OCI-LY1 (cell line): ENCODE measurements around the gene CHCHD1.

ENCODE experiments used
- H2AFZ ChIP-seq: fragments of 200-600 bp; sonication (generic), shearing (Covaris generic); 2 replicates; pipeline ENCODE4 v1.6.0; 2014; ENCODE audit warnings: antibody characterized with exemption, mild to moderate bottlenecking, low read length
- H3F3A ChIP-seq: fragments of 200-600 bp; sonication (generic), shearing (Covaris generic); 2 replicates; pipeline ENCODE4 v1.6.0; 2014; ENCODE audit warnings: mild to moderate bottlenecking, antibody characterized with exemption, low read length, moderate library complexity; ENCODE audit not compliant: insufficient read depth
- H3K27ac ChIP-seq: fragments of 200-600 bp; sonication (generic); 2 replicates; pipeline ENCODE4 v1.5.1; 2014; ENCODE audit warnings: low read length, mixed run types, mild to moderate bottlenecking, low read depth; ENCODE audit not compliant: poor library complexity, severe bottlenecking
- H3K27me3 ChIP-seq: fragments of 200-600 bp; sonication (generic); 2 replicates; pipeline ENCODE4 v1.6.0; 2014; ENCODE audit warnings: antibody characterized with exemption, mild to moderate bottlenecking, low read length, moderate library complexity; ENCODE audit not compliant: insufficient read depth
- H3K36me3 ChIP-seq: fragments of 200-600 bp; sonication (generic); 2 replicates; pipeline ENCODE4 v1.6.1; 2014; ENCODE audit warnings: mild to moderate bottlenecking, antibody characterized with exemption, low read length, moderate library complexity, mixed read lengths; ENCODE audit not compliant: insufficient read depth
- H3K4me1 ChIP-seq: fragments of 200-600 bp; sonication (generic); 2 replicates; pipeline ENCODE4 v1.5.1; 2014; ENCODE audit warnings: mild to moderate bottlenecking, low read length, moderate library complexity; ENCODE audit not compliant: insufficient read depth, severe bottlenecking
- H3K4me2 ChIP-seq: fragments of 200-600 bp; sonication (generic), shearing (Covaris generic); 2 replicates; pipeline ENCODE4 v1.6.1; 2014; ENCODE audit warnings: low read length
- H3K4me3 ChIP-seq: fragments of 200-600 bp; sonication (generic); 2 replicates; pipeline ENCODE4 v1.5.1; 2014; ENCODE audit warnings: low read length, low read depth, mild to moderate bottlenecking, mixed read lengths; ENCODE audit not compliant: poor library complexity, severe bottlenecking
- H3K79me2 ChIP-seq: fragments of 200-600 bp; shearing (Covaris generic); 2 replicates; pipeline ENCODE4 v1.6.1; 2016; ENCODE audit warnings: mixed run types, low read length, mixed read lengths; ENCODE audit not compliant: insufficient read depth
- H3K9ac ChIP-seq: fragments of 200-600 bp; sonication (generic), shearing (Covaris generic); 2 replicates; pipeline ENCODE4 v1.6.1; 2014; ENCODE audit warnings: mild to moderate bottlenecking, low read length, mixed read lengths
- H3K9me2 ChIP-seq: fragments of 200-600 bp; sonication (generic), shearing (Covaris generic); 2 replicates; pipeline ENCODE4 v1.6.1; 2014; ENCODE audit warnings: low read depth, mild to moderate bottlenecking, low read length, mixed read lengths
- H3K9me3 ChIP-seq: fragments of 200-600 bp; shearing (Covaris generic); 2 replicates; pipeline ENCODE4 v1.6.1; 2014; ENCODE audit warnings: low read length, mixed read lengths
- H4K20me1 ChIP-seq: fragments of 200-600 bp; sonication (generic), shearing (Covaris generic); 2 replicates; pipeline ENCODE4 v1.6.0; 2016; ENCODE audit warnings: mild to moderate bottlenecking, low read length; ENCODE audit not compliant: insufficient read depth
- CTCF ChIP-seq: fragments of 200-600 bp; sonication (generic), shearing (Covaris generic); IDR thresholded peaks from 2 replicates; pipeline ENCODE4 v1.5.1; 2017; ENCODE audit warnings: mild to moderate bottlenecking, antibody characterized with exemption, low read length, moderate library complexity, mixed read lengths
- EZH2 ChIP-seq: fragments of 200-600 bp; sonication (generic), shearing (Covaris generic); IDR thresholded peaks from 2 replicates; pipeline ENCODE4 v1.8.0; 2017; ENCODE audit warnings: borderline replicate concordance, mixed run types, mild to moderate bottlenecking, antibody characterized with exemption, low read length, moderate library complexity, mixed read lengths

The CHCHD1 gene

GRCh38 chr10:73789659-73790055 is 7.8 kb downstream of the CHCHD1 start:
- no peaks in the 10 kb centered on the region for H3K27me3 ChIP-seq
- peaks cover 14% of the 10 kb centered on the region for H3K4me1 ChIP-seq
- H3K36me3 ChIP-seq: peaks cover 55% of the 10 kb centered on the region
- H3K27ac ChIP-seq: no peak overlapping the region
- no peak overlapping the region for H3K4me3 ChIP-seq
- no peak overlapping the region for H3K9ac ChIP-seq
- H3K9me2 ChIP-seq: no peaks in the 10 kb centered on the region
- TF ChIP-seq CTCF: no peak
- no peak for TF ChIP-seq EZH2
- no peak overlapping the region for H2AFZ ChIP-seq
- H3K79me2 ChIP-seq: peaks cover 6% of the 10 kb centered on the region; the same call in 1 of the 2 replicates
- H3K4me2 ChIP-seq: no peak overlapping the region
- H4K20me1 ChIP-seq: no peaks in the 10 kb centered on the region
- no peaks in the 10 kb centered on the region for H3F3A ChIP-seq
- no peaks in the 10 kb centered on the region for H3K9me3 ChIP-seq

GRCh38 chr10:73790886-73791625 is 9.2 kb downstream of the CHCHD1 start:
- Histone ChIP-seq H3K27ac (no peak overlapping the region), H4K20me1 (no peaks in the 10 kb centered on the region), H3K9ac (no peak overlapping the region), H3K9me2 (no peaks in the 10 kb centered on the region), H3K9me3 (no peaks in the 10 kb centered on the region), H3K36me3 (peaks cover 63% of the 10 kb centered on the region), H3K79me2 (peaks cover 6% of the 10 kb centered on the region; the same call in 1 of the 2 replicates), H2AFZ (no peak overlapping the region), H3K27me3 (no peaks in the 10 kb centered on the region), H3K4me2 (no peak overlapping the region), H3K4me3 (no peak overlapping the region), H3K4me1 (peaks cover 9% of the 10 kb centered on the region), H3F3A (no peaks in the 10 kb centered on the region)
- TF ChIP-seq CTCF (no peak), EZH2 (no peak)

GRCh38 chr10:73791871-73792400 is 10.1 kb downstream of the CHCHD1 start:
- TF ChIP-seq CTCF (no peak), EZH2 (no peak)
- Histone ChIP-seq H3K4me1 (no peaks in the 10 kb centered on the region), H3K4me2 (no peak overlapping the region), H3K27me3 (no peaks in the 10 kb centered on the region), H3K79me2 (no peaks in the 10 kb centered on the region), H3K9me3 (no peaks in the 10 kb centered on the region), H3K36me3 (peaks cover 72% of the 10 kb centered on the region), H4K20me1 (no peaks in the 10 kb centered on the region), H3K4me3 (no peak overlapping the region), H3K9ac (no peak overlapping the region), H3K27ac (no peak overlapping the region), H3K9me2 (no peaks in the 10 kb centered on the region), H3F3A (no peaks in the 10 kb centered on the region), H2AFZ (no peak overlapping the region)
